Activated T-cell treated with anti-CD3 and anti-CD28 coated beads, Interleukin-2, amount 50 U/mL, for 4 hours (primary cell): ENCODE measurements around the gene SYNE4. TPM values are rescaled to one million over a fixed set of nuclear protein-coding genes. Genes with fewer than 3 reads are reported as not detected.
"Not testable (repeated sequence)": the region's sequence is repeated elsewhere in the genome, so short reads cannot be mapped to it uniquely, and the experiment has no call there.

Experiments used
- ATAC-seq, 2 donors: fragments of 200-7000 bp; cut with Tn5 transposase; one replicate each; pipeline ENCODE4 v1.10.0; 2021
- DNase-seq: peaks from one replicate; pipeline ENCODE4 v3.0.0-alpha.2; 2020
- H3K27me3 Mint-ChIP-seq: one replicate; pipeline ENCODE4 v1.8.0; 2021; ENCODE audit warnings: low read depth, mixed read lengths
- H3K36me3 Mint-ChIP-seq: one replicate; pipeline ENCODE4 v1.8.0; 2022; ENCODE audit warnings: mixed read lengths; ENCODE audit not compliant: insufficient read depth
- H3K4me1 Mint-ChIP-seq: one replicate; pipeline ENCODE4 v1.8.0; 2021; ENCODE audit warnings: low read depth, mixed read lengths
- H3K4me3 Mint-ChIP-seq: one replicate; pipeline ENCODE4 v1.8.0; 2021; ENCODE audit warnings: mild to moderate bottlenecking, moderate library complexity, mixed read lengths
- H3K9me3 Mint-ChIP-seq: one replicate; pipeline ENCODE4 v1.8.0; 2021; ENCODE audit warnings: mixed read lengths
- total RNA-seq, 3 donors: library from RNA; stranded (reverse); gene quantifications; one replicate each; pipeline ENCODE4 v1.2.1, GENCODE V29; 2021

The SYNE4 gene
- total RNA-seq, 3 donors from 2014 or later: 0.92 to 1.4 (median 1.2) TPM

- Mint-ChIP-seq H3K4me3 (peak overlapping the region; percentile 66), H3K9me3 (no peaks in the 10 kb centered on the region), H3K27me3 (no peaks in the 10 kb centered on the region), H3K4me1 (peaks cover 43% of the 10 kb centered on the region), H3K36me3 (no peaks in the 10 kb centered on the region)
- DNase-seq (peak; percentile 90), ATAC-seq (peak; percentile 89)
Observed at GRCh38 chr19:35959040-35959967, 49.3 kb downstream of the SYNE4 start.

- H3K27me3 Mint-ChIP-seq: no peaks in the 10 kb centered on the region
- no peaks in the 10 kb centered on the region for H3K36me3 Mint-ChIP-seq
- no peak for DNase-seq
- peaks cover 49% of the 10 kb centered on the region for H3K4me1 Mint-ChIP-seq
- no peaks in the 10 kb centered on the region for H3K9me3 Mint-ChIP-seq
- peak overlapping the region; percentile 70 for H3K4me3 Mint-ChIP-seq
- ATAC-seq: peak in 1 of 2 donors; percentile 2
Observed at GRCh38 chr19:35958660-35959039, 50.0 kb downstream of the SYNE4 start.

GRCh38 chr19:35957411-35957810 is 51.2 kb downstream of the SYNE4 start:
- H3K27me3 Mint-ChIP-seq, H3K36me3 Mint-ChIP-seq, ATAC-seq, DNase-seq, H3K4me3 Mint-ChIP-seq, H3K9me3 Mint-ChIP-seq: not testable (repeated sequence)
- H3K4me1 Mint-ChIP-seq: peaks cover 61% of the 10 kb centered on the region

GRCh38 chr19:35955881-35956634 is 52.6 kb downstream of the SYNE4 start:
- DNase-seq (no peak), ATAC-seq (no peak)
- H3K4me3 Mint-ChIP-seq: no peak overlapping the region
- H3K27me3 Mint-ChIP-seq: no peaks in the 10 kb centered on the region
- H3K9me3 Mint-ChIP-seq: no peaks in the 10 kb centered on the region
- H3K4me1 Mint-ChIP-seq: peaks cover 69% of the 10 kb centered on the region
- H3K36me3 Mint-ChIP-seq: no peaks in the 10 kb centered on the region

Other genes starting within 250 kb of the SYNE4 start
- 1 to 10 TPM; 5.5 to 6.9 (median 6.2) TPM for gene ARHGAP33, start 233.2 kb downstream of the SYNE4 start, total RNA-seq
- gene PRODH2, start 196.0 kb downstream of the SYNE4 start, total RNA-seq: not detected
- gene NPHS1, start 156.3 kb downstream of the SYNE4 start, total RNA-seq: under 1 TPM in 2 of 3 donors, not detected in 1; 0.13 to 0.16 TPM
- under 1 TPM; 0.24 to 0.92 (median 0.86) TPM for gene KIRREL2, start 151.9 kb downstream of the SYNE4 start, total RNA-seq
- under 1 TPM in 2 of 3 donors, not detected in 1; 0.24 to 0.34 TPM for gene APLP1, start 140.2 kb downstream of the SYNE4 start, total RNA-seq
- 100 to 1,000 TPM; 138 to 149 (median 142) TPM for gene NFKBID, start 108.3 kb downstream of the SYNE4 start, total RNA-seq
- gene HCST, start 106.3 kb downstream of the SYNE4 start, total RNA-seq: 10 to 100 TPM; 22.6 to 37.1 (median 24.0) TPM
- gene TYROBP, start 100.5 kb downstream of the SYNE4 start, total RNA-seq: under 1 TPM in 2 of 3 donors, not detected in 1; 0.52 to 0.69 TPM
- 10 to 100 TPM; 14.1 to 15.3 (median 14.4) TPM for gene LRFN3, start 72.4 kb downstream of the SYNE4 start, total RNA-seq
- 10 to 100 TPM; 27.3 to 29.7 (median 28.0) TPM for gene SDHAF1, start 13.6 kb downstream of the SYNE4 start, total RNA-seq
- 10 to 100 TPM; 33.1 to 38.2 (median 36.1) TPM for gene ALKBH6, start 5.4 kb upstream of the SYNE4 start, total RNA-seq
- gene CLIP3, start 24.1 kb upstream of the SYNE4 start, total RNA-seq: 1 to 10 TPM in 1 of 3 donors, under 1 TPM in 2; 0.33 to 1.4 (median 0.58) TPM
- 1 to 10 TPM in 1 of 3 donors, under 1 TPM in 2; 0.76 to 1.2 (median 0.90) TPM for gene THAP8, start 45.5 kb upstream of the SYNE4 start, total RNA-seq
- gene WDR62, start 46.1 kb upstream of the SYNE4 start, total RNA-seq: 10 to 100 TPM; 10.3 to 14.6 (median 12.5) TPM
- not detected for gene OVOL3, start 102.3 kb upstream of the SYNE4 start, total RNA-seq
- gene POLR2I, start 106.1 kb upstream of the SYNE4 start, total RNA-seq: 100 to 1,000 TPM; 139 to 165 (median 159) TPM
- gene TBCB, start 106.7 kb upstream of the SYNE4 start, total RNA-seq: 100 to 1,000 TPM; 155 to 173 (median 157) TPM
- 100 to 1,000 TPM; 287 to 318 (median 313) TPM for gene CAPNS1, start 131.3 kb upstream of the SYNE4 start, total RNA-seq
- gene COX7A1, start 143.6 kb upstream of the SYNE4 start, total RNA-seq: not detected
- 1 to 10 TPM; 1.9 to 2.6 (median 2.5) TPM for gene ZNF565, start 205.9 kb upstream of the SYNE4 start, total RNA-seq
- gene ZNF146, start 206.3 kb upstream of the SYNE4 start, total RNA-seq: 100 to 1,000 TPM in 2 of 3 donors, 10 to 100 TPM in 1; 98.7 to 102 (median 101) TPM